ENCODE measurements around the gene FBXL20.

DNA sequence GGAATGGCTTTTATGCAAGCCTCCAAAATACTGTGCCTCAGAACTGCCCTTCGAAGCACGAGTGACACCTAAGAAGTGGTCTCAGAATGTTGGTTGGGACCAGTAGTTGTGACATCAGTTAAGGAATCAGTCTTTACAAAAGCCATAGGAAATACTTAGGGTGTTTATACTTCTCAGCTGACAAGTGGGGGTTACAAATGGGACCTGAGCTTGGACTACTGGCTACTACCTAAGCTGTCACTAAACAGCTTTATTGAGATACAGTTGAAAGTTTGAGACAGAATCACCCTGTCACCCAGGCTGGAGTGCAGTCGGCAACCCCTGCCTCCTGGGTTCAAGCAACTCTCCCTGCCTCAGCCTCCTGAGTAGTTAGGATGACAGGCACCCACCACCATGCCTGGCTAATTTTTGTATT lies 196.3 kb downstream of the FBXL20 start:
- TF ChIP-seq ARNTL (CRISPR knock-in tag; IDR thresholded peaks at IDR 0.05; ENCODE audit: borderline replicate concordance, low read depth): no peak
- no peak for TF ChIP-seq RARB (CRISPR knock-in tag; IDR thresholded peaks at IDR 0.05)
- no peak for TF ChIP-seq ZNF8 (CRISPR knock-in tag; IDR thresholded peaks at IDR 0.05)
- TF ChIP-seq, protein P1, sequence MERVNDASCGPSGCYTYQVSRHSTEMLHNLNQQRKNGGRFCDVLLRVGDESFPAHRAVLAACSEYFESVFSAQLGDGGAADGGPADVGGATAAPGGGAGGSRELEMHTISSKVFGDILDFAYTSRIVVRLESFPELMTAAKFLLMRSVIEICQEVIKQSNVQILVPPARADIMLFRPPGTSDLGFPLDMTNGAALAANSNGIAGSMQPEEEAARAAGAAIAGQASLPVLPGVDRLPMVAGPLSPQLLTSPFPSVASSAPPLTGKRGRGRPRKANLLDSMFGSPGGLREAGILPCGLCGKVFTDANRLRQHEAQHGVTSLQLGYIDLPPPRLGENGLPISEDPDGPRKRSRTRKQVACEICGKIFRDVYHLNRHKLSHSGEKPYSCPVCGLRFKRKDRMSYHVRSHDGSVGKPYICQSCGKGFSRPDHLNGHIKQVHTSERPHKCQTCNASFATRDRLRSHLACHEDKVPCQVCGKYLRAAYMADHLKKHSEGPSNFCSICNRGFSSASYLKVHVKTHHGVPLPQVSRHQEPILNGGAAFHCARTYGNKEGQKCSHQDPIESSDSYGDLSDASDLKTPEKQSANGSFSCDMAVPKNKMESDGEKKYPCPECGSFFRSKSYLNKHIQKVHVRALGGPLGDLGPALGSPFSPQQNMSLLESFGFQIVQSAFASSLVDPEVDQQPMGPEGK (CRISPR knock-in tag; IDR thresholded peaks at IDR 0.05; ENCODE audit: borderline replicate concordance): no peak
- TF ChIP-seq, protein P2, sequence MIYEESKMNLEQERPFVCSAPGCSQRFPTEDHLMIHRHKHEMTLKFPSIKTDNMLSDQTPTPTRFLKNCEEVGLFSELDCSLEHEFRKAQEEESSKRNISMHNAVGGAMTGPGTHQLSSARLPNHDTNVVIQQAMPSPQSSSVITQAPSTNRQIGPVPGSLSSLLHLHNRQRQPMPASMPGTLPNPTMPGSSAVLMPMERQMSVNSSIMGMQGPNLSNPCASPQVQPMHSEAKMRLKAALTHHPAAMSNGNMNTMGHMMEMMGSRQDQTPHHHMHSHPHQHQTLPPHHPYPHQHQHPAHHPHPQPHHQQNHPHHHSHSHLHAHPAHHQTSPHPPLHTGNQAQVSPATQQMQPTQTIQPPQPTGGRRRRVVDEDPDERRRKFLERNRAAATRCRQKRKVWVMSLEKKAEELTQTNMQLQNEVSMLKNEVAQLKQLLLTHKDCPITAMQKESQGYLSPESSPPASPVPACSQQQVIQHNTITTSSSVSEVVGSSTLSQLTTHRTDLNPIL (CRISPR knock-in tag; IDR thresholded peaks at IDR 0.05; ENCODE audit: low read depth): no peak
- TF ChIP-seq TOX (CRISPR knock-in tag; IDR thresholded peaks at IDR 0.05; ENCODE audit: borderline replicate concordance): no peak
- TF ChIP-seq ZNF565 (CRISPR knock-in tag; conservative IDR thresholded peaks at IDR 0.05; ENCODE audit: low read depth): no peak
